HG03175 (cell line): ENCODE data around the gene ADD1.

Source experiments
- ATAC-seq: cut with Tn5 transposase; IDR thresholded peaks from one replicate; pipeline ENCODE4 v1.9.1; 2021; ENCODE audit warnings: mild to moderate bottlenecking, moderate library complexity; ENCODE audit not compliant: unreplicated experiment

Gene ADD1

GRCh38 chr4:2858451-2859217 lies 15.0 kb downstream of the ADD1 start:
- no peak for ATAC-seq

- ATAC-seq: no peak
Measured at GRCh38 chr4:2859514-2859913, 15.9 kb downstream of the ADD1 start.

- ATAC-seq: no peak
Measured at GRCh38 chr4:2860391-2861348, 17.0 kb downstream of the ADD1 start.

GRCh38 chr4:2861631-2862436 lies 18.2 kb downstream of the ADD1 start:
- ATAC-seq: no peak

GRCh38 chr4:2862528-2862927 lies 18.9 kb downstream of the ADD1 start:
- ATAC-seq: no peak

- no peak for ATAC-seq
Measured at GRCh38 chr4:2863649-2864048, 20.0 kb downstream of the ADD1 start.

- no peak for ATAC-seq
Measured at GRCh38 chr4:2865196-2865780, 21.6 kb downstream of the ADD1 start.

- no peak for ATAC-seq
Measured at GRCh38 chr4:2866160-2866861, 22.7 kb downstream of the ADD1 start.

- ATAC-seq: no peak
Measured at GRCh38 chr4:2866891-2867290, 23.2 kb downstream of the ADD1 start.

- no peak for ATAC-seq
Measured at GRCh38 chr4:2867758-2868491, 24.3 kb downstream of the ADD1 start.

GRCh38 chr4:2868877-2869487 lies 25.3 kb downstream of the ADD1 start:
- ATAC-seq: no peak

- ATAC-seq: no peak
Measured at GRCh38 chr4:2869659-2870058, 26.0 kb downstream of the ADD1 start.

GRCh38 chr4:2870082-2870481 lies 26.4 kb downstream of the ADD1 start:
- no peak for ATAC-seq

- no peak for ATAC-seq
Measured at GRCh38 chr4:2871466-2871865, 27.8 kb downstream of the ADD1 start.

- ATAC-seq: no peak
Measured at GRCh38 chr4:2871911-2872310, 28.3 kb downstream of the ADD1 start.

- no peak for ATAC-seq
Measured at GRCh38 chr4:2873329-2873728, 29.7 kb downstream of the ADD1 start.

- no peak for ATAC-seq
Measured at GRCh38 chr4:2874861-2875260, 31.2 kb downstream of the ADD1 start.

- no peak for ATAC-seq
Measured at GRCh38 chr4:2875556-2875955, 31.9 kb downstream of the ADD1 start.

GRCh38 chr4:2878346-2878745 lies 34.7 kb downstream of the ADD1 start:
- ATAC-seq: no peak
